ENCODE results near the gene CLDN24.

DNA sequence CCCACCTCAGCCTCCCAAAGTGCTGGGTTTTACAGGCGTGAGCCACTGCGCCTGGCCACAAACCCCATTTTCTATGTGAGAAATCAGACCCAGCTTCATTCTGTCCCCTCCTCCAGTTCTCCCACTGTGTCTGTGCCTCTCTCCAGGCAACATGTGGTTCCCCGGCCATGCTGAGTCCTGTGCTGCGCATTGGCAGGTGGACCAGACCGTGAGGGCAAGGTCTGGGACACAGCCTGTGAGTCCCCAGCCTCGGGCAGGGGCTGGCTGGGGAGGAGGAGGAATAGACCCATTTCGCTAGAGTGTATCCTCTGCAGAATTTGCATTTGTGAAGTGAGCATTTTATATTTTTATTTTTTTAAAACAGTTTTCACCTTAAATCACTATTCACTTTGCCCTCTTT is 21.5 kb upstream of the CLDN24 start:
- TF ChIP-seq, protein P1, sequence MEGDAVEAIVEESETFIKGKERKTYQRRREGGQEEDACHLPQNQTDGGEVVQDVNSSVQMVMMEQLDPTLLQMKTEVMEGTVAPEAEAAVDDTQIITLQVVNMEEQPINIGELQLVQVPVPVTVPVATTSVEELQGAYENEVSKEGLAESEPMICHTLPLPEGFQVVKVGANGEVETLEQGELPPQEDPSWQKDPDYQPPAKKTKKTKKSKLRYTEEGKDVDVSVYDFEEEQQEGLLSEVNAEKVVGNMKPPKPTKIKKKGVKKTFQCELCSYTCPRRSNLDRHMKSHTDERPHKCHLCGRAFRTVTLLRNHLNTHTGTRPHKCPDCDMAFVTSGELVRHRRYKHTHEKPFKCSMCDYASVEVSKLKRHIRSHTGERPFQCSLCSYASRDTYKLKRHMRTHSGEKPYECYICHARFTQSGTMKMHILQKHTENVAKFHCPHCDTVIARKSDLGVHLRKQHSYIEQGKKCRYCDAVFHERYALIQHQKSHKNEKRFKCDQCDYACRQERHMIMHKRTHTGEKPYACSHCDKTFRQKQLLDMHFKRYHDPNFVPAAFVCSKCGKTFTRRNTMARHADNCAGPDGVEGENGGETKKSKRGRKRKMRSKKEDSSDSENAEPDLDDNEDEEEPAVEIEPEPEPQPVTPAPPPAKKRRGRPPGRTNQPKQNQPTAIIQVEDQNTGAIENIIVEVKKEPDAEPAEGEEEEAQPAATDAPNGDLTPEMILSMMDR (IDR thresholded peaks at IDR 0.05), result no peak
- no peak for TF ChIP-seq POLR2A (IDR thresholded peaks at IDR 0.05)

Data from lower leg skin (tissue), 3 donors.